GM19239 (cell line): ENCODE measurements around the gene LDB2.

Source experiments
- DNase-seq: peaks from one replicate; pipeline ENCODE4 v3.0.0; 2011; ENCODE audit warnings: low spot score; ENCODE audit not compliant: insufficient read length
- FAIRE-seq: peaks from 2 replicates; lab custom pipeline; 2011; peaks lifted over from hg19 to GRCh38; lab: Jason Lieb, UNC

The LDB2 gene

DNA sequence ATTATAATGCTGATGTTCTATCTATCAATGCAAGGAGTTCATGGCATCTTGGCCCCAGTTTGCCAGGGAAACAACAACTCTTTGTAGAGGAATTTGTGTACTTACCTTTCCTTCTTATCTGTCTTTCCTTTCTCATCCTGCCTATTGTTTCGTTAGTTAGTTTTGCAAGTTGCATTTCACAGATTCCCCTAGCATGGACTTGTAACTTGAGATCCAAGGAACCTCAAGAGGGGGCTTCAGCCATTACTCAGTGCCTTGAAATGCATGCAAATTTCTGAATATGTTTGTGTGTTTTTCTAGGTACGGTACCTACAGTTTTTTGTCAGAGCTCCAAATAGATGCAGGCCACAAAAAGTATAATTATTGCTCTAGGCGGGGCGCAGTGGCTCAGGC, 203.6 kb downstream of the LDB2 start:
- FAIRE-seq (no peak), DNase-seq (no peak)

DNA sequence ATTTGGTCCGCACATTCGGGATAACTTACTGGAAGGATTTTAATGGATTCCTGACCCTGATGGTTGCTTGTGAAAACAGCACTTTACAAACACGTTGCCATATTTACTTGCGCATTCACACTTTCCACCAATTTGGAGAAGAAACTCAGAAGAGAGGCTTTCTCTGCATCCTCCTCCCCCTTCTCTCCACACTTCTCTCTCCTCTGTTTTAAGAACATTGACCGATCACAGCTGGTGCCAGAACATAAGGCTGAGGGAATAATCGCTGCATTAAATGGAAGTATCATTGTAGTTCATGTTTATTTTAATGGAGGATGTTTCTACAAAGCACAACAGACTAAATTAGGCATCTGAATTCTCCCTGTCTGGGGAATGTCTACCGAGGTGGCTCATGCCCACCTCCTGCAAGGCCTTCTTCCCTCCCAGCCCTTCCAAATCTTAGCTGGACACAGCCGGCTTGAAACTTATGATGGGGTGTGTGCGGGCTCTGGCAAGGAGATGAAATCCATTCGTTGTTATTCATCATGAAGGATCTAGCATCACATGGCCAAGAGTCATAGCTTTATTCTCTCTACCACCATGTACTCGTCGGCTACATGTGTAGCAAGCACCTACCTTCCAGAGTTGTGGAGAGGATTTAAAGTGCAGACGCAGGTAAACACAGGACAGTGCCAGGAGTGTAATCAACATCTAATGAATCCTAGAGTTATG, 204.1 kb downstream of the LDB2 start:
- FAIRE-seq (no peak), DNase-seq (no peak)

DNA sequence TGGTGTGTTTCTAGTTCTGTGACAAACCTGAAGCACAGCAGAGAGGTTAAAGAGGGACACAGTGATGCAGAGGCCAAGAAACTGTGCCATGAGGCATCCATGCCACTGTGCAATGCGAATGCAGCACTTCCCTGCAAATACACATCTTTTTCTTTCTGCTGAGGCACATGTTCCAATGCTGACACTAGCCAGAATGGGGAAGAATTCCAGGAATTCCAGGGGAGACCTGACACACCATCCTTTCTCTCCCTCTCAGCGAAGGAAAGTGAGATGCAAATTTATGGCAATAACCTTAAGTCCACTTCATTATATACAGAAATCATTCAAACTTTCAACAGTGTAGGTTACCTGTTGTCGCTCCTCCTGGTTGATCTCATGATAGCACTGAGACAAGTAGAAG, 204.8 kb downstream of the LDB2 start:
- no peak for FAIRE-seq
- no peak for DNase-seq

- FAIRE-seq (no peak), DNase-seq (no peak)
Measured at GRCh38 chr4:16692961-16693506, 205.4 kb downstream of the LDB2 start.

DNA sequence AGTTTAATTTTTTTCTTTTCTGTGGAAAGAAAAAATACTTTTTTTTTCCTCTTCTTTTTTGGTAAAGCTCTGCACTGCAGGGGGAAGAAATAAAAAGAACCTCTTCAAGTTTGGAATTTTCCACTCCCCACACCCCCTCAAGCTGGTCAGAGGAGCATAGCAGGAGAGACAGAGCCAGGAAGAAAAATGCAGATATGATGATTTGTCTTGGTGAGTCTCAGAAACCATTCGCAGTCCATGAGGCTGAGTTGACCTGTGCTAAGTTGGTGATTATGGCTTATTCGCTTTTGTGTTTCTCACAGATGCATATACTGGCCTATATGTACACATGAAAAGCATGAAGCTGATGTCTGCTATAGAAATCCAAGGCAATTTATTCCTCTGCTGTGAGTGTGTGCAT, 205.9 kb downstream of the LDB2 start:
- DNase-seq = no peak

DNA sequence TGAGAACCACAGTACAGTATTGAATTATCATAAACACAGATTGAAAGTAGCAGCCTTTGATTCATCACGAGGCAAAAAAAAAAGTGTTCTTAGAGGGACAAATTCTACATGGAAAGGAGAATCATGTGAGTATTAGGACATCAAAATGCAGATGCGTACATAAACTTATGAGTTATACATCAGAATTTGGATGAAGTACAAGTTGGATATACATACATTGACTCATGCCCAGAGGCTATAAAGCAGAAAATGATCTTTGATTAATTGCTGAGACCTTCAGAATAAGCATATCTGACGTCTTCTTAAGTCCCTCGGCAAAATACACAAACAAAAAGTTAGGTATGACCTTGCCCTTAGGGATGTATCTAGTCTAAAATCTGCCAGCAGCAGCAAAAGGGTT, 206.4 kb downstream of the LDB2 start:
- FAIRE-seq (no peak), DNase-seq (no peak)

More for the DNA sequence above, 205.9 kb downstream of the LDB2 start:
- no peak for FAIRE-seq

DNA sequence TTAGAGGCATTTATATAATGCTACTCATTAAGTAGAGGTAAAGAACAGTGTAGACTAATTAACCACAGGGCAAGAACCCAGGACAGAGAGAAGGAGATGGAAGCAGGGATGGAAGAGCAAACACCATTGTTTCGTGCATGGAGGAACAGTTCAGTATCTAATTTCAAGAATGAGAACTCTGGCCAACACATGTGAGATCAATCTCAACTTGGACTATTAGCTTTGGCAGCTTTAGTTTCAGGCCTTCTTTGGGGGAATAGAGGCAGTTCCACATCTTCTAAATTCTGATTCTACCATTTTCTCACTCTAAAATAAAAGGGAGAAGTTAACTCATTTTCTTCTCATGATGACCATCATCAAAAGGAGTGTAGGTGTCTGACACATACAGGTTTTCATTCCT, 207.0 kb downstream of the LDB2 start:
- FAIRE-seq = no peak
- DNase-seq = no peak

- DNase-seq (no peak), FAIRE-seq (no peak)
Measured at GRCh38 chr4:16687845-16688244, 210.6 kb downstream of the LDB2 start.

DNA sequence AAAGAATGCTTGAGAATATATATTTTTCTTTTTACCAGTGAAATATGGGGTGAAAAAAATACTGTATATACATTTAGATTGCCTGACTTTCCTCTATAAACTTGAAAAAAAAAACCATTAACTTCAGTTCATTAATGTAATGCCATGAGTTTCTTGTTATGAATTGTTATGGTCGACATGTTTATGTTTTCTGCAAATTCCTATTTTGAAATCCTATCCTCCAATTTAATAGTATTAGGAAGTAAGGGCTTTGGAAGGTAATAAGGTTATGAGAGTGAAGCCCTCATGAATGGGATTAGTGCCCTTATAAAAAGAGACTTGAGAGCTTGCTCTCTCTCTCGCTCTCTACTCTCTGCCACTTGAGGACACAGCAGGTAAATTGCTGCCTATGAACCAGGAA, 211.4 kb downstream of the LDB2 start:
- no peak for FAIRE-seq
- DNase-seq = no peak

- FAIRE-seq (no peak), DNase-seq (no peak)
Measured at GRCh38 chr4:16686195-16686594, 212.2 kb downstream of the LDB2 start.

DNA sequence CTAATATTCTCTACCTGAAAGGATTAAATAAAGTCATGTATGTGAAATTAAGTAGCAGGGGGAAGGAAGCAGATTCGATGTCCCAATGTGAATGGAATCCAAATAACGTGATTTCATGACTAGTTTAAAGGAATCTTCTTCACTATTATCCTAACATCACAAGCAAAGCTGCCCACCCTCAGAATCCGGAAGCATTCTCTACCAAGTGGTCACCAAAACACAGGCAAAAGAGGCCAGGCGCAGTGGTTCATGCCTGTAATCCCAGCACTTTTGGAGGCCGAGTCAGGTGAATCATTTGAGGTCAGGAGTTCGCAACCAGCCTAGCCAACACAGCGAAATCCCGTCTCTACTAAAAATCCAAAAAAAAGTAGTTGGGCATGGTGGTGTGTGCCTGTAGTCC, 212.9 kb downstream of the LDB2 start:
- DNase-seq (no peak), FAIRE-seq (no peak)

DNA sequence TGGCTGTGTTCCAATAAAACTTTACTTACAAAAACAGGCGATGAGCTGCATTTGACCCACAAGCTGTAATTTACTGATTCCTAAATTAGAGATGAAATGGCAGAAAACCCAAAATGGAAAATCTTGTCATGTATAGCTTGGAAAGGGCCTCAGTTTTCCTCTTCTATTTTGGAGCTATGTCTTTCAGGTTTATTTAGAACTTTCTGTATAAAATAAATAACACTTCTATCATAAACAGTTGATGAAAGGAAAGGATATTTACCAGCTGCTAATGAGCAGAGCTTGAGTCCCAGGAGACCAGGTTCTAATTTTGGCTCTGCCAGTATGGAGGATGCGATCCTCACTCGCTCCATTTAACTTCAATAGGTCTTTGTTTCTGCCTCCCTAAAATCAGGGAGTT, 213.5 kb downstream of the LDB2 start:
- no peak for DNase-seq
- no peak for FAIRE-seq

DNA sequence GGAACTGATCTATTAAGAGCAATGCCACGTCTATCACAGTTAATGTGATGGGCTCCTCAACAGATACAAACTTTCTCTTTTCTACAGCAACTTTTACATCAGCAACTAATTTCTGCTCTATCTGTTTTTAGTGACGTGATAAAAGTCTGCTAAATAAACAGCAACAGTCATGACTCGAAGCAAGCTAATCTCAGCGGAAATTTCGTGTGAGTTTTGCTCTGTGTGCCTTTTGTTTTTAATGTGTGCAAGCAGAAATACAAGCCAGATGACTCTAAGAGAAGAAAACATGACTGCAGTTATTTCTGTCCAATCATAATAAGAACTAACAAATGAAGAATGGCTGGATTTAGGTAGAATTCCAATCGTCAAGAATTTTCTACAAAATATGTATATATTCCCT, 214.3 kb downstream of the LDB2 start:
- DNase-seq (no peak), FAIRE-seq (no peak)

DNA sequence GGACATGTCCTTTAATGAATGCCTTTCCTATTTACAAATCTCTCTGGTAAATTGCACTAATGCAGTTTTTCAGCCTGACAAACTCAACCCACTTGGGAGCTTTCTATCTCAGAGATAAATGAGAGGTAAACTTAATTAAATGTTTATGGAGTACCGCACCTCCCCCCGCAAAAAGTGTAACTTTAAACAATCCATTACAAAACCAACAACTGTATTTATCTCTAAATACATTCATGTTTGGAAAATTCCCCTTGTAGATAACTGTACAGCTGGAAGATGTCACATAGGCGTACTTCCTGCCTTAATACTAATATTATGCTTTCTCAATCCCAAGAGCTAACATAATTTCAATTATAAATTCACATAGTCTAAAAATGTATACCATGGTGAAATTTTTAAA, 215.5 kb downstream of the LDB2 start:
- DNase-seq (no peak), FAIRE-seq (no peak)

- FAIRE-seq = no peak
Measured at GRCh38 chr4:16677001-16677944, 221.2 kb downstream of the LDB2 start.

DNA sequence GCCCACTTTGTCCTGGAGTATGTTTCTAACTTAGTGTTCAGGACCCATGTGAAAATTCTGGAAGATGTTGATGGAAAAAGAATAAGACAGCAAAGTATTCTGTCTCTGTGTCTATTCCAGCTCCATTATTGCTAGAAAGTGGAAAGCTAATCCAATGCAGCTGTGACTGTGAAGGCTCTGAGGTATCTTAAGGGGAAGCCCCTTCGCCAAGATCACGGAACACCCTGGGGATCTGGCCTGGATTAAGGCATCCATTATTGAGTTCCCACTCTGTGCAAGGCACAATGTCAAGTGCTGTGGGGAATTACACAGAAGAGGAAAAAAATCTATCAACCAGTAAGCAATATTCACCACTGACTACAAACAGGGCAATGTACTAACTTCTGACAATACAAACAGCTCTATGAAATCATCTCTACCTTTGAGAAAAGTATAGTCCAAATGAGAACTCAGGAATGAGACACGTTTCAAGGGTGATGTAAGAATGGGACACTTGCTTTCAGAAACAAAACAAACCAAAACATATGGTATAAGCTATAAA, 222.1 kb downstream of the LDB2 start:
- DNase-seq = no peak

More at GRCh38 chr4:16677001-16677944, 221.2 kb downstream of the LDB2 start:
- DNase-seq = no peak

GRCh38 chr4:16674082-16674481, 224.4 kb downstream of the LDB2 start:
- no peak for FAIRE-seq
- DNase-seq = no peak

More for the DNA sequence above, 222.1 kb downstream of the LDB2 start:
- FAIRE-seq = no peak

DNA sequence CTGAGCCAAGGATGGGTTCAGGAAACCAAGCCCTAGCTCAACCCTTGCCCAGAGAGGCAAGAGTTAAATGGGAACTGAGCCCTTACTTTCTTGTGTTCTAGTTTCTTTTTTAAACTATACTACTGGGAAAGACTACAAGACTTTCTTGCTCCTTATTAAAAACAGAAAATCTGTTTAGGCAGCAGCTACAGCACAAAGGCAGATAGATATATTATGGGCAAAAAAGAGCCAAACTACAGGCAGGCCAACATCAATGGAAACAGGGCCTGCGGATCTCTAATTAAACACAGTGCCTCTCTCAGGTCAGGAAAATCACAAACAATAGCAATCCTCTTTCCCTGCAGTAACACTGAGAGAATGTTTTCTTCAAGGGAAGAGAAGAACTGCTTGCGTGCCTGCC, 226.0 kb downstream of the LDB2 start:
- DNase-seq (no peak), FAIRE-seq (no peak)

DNA sequence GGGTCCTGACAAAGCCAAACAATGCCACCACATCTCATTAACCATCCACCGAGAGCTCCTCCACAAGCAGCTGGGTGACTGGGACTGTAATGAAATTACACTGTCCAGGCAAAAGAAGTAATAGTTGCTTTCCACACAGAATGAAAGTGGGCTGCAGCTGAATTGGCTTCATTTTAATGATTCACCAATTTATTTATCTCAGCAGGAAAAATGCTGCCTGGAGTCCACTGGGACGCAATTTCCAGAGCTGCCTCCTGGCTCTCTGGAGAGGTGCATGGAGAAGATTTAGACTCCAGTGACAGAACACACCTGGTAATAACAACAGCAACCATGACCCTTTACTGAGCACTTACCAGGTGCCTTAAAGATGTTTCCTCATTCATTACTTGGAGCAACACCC, 226.7 kb downstream of the LDB2 start:
- FAIRE-seq (no peak), DNase-seq (no peak)

- DNase-seq = no peak
- no peak for FAIRE-seq
Measured at GRCh38 chr4:16670727-16671126, 227.7 kb downstream of the LDB2 start.

- FAIRE-seq (no peak), DNase-seq (no peak)
Measured at GRCh38 chr4:16669036-16669435, 229.4 kb downstream of the LDB2 start.
